NCI-H524 treated with DMSO at 0.1 percent for 48 hours (cell line): Measurements from ENCODE around the gene SCYGR5.
"Not testable (repeated sequence)": the region's sequence is repeated elsewhere in the genome, so short reads cannot be mapped to it uniquely, and the experiment has no call there.

Experiments used
- DNase-seq: peaks from one replicate; lab custom pipeline; 2025; lab: John Stamatoyannopoulos, UW

Gene SCYGR5

DNA sequence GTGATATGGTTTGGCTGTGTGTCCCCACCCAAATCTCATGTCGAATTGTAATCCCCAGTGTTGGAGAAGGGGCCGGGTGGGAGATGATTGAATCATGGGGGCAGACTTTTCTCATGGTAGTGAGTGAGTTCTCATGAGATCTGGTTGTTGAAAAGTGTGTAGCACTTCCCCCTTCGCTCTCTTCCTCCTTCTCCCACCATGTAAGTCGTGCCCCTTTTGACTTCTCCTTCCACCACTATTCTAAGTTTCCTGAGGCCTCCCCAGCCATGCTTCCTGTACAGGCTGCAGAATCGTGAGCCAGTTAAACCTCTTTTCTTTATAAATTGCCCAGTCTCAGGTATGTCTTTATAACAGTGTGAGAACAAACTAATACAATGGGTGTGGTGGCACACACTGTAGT is 7.0 kb downstream of the SCYGR5 start:
- not testable (repeated sequence) for DNase-seq

DNA sequence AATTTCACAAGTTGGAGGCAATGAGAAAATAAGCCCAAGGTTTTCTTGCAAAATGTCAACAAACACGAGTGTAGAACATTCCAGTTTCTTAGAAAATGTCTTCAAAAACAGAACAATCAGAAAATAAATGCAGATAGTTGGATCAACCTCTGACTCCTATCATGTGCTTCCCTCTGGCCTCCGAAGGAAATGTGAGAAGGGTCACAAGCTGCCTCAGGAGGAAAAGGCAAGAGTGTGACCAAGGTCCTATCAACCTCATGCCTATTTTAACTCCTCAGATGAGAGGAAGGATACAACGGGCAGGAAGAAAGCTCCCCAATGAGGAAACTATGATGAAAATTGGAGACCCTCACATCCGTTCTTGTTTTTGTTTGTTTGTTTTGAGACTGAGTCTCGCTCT is 7.9 kb downstream of the SCYGR5 start:
- no peak for DNase-seq

DNA sequence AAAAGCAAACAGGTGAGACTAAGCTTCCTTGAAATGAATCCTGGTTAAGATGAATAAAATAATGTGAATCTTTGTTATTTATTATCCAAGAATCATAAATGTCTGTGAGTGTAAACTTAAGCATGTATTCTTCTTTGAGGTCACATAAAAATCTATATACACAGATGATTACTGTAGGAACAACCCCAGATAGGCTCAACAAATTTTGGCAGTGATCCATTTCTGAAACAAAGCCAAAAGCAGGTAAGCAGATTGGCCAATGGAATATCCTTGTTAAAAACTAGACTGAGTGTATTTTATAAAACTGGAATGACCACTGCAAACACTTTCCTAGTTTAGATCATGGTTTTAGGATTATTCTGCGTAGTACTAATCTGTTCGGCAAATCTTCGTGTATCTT is 11.3 kb downstream of the SCYGR5 start:
- DNase-seq = no peak

DNA sequence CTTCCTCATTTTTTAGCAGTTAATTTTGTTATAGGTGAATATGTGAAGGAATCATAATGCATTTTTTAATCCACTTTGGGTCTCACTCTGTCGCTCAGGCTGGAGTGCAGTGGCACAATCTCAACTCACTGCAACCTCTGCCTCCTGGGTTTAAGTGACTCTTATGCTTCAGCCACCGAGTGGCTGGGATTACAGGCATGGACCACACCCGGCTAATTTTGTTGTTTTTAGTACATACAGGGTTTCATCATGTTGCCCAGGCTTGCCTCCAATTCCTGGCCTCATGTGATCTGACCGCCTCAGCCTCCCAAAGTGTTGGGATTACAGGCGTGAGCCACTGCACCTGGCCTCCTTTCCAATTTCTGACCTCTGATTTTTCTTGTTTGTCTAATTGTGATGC is 17.7 kb downstream of the SCYGR5 start:
- DNase-seq = no peak

- no peak for DNase-seq
These were observed 20.6 kb downstream of the SCYGR5 start for GRCh38 chr2:227687189-227687588.

DNA sequence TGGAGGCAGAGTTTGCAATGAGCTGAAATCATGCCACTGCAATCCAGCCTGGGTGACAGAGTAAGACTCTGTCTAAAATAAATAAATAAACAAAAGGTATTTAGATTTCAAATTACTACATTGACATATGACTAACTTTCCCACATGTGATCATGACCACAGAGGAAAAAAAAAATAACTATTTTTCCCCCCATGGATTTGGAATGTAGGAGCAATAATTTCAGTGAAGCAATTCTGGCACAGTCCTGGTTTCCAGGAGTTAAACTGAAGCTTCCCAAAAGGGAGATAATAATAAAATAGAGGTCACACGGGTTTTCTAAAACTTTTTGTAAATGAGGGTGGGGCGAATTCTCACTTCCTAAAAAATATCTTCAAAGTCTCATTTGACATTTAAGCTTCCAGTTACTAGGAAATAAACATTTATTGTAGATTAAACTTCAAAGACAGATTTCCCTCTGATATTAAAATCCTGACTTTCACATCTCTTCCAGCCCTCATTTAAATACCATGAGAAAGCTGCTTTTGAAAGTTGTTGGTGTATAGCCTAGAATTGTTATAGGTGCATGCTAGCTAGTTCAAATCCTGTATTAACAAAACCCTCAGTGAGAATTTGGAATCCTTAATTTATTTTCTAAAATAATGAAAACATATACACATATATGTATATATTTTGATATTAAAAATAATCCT is 30.5 kb downstream of the SCYGR5 start:
- DNase-seq = no peak

- DNase-seq = no peak
These were observed 35.0 kb downstream of the SCYGR5 start for GRCh38 chr2:227701556-227701955.

DNA sequence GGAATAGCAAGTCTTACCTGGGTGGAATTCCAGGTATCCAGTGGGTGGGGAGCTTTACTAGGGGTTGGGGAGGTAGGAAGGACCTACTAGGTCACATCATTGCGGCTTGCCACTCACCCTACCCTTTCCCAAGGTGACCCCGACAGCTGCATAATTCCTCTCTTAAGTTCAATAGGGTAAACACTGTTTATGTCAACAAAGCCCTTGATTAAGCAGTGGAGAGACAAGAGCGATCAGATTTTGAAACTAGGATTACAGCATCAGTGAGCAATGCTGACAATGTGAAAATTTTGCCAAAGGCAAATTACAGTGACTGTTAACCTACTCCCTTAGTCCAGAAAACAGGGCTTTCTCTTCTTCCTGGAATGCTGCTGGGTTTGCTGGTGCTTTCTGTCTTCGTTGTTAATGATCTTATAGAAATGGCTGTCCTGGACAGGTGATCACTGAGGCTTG is 36.7 kb downstream of the SCYGR5 start:
- DNase-seq = no peak

DNA sequence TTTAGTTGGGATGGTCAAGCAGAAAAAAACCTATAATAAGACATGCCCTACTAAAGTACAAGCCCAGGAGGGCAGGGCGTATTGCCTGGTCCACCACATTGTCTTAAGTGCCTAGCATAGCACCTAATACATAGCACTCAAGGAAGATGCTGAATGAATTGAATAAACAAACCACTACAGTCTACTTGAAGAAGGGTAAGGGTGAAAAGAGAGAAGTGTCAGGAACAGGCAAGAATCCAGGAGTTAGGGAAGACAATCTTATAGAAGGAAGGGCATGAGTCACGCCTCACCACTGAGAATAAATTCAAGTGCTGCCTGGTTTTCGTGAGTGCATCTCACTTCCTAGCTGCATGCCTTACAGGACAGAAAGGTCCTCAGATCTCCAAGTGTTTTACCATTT is 37.4 kb downstream of the SCYGR5 start:
- DNase-seq = no peak

- DNase-seq = no peak
These were observed 40.3 kb downstream of the SCYGR5 start for GRCh38 chr2:227706859-227707258.

DNA sequence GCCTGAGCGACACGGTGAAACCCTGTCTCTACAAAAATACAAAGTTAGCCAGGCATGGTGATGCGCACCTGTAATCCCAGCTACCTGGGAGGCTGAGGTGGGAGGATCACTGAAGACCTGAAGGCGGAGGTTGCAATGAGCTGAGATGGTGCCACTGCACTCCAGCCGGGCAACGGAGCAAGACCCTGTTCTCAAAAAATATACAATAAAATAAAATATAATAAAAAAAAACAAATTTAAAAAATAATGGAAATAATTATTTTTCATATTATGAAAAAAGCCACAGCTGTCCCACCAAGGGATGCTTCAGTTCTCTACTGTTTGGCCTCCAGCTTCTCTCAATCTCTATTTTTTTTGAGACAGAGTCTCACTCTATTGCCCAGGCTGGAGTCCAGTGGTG is 40.8 kb downstream of the SCYGR5 start:
- DNase-seq = no peak

GRCh38 chr2:227710986-227711385 is 44.4 kb downstream of the SCYGR5 start:
- DNase-seq = no peak

- DNase-seq = no peak
These were observed 46.7 kb downstream of the SCYGR5 start for GRCh38 chr2:227713291-227713690.

- DNase-seq = no peak
These were observed 49.9 kb downstream of the SCYGR5 start for GRCh38 chr2:227716501-227716900.
